ENCODE results near the gene ETV5.
A peak's percentile ranks its signal among the peaks of the same experiment; 100 is the strongest.

ETV5 gene

DNA sequence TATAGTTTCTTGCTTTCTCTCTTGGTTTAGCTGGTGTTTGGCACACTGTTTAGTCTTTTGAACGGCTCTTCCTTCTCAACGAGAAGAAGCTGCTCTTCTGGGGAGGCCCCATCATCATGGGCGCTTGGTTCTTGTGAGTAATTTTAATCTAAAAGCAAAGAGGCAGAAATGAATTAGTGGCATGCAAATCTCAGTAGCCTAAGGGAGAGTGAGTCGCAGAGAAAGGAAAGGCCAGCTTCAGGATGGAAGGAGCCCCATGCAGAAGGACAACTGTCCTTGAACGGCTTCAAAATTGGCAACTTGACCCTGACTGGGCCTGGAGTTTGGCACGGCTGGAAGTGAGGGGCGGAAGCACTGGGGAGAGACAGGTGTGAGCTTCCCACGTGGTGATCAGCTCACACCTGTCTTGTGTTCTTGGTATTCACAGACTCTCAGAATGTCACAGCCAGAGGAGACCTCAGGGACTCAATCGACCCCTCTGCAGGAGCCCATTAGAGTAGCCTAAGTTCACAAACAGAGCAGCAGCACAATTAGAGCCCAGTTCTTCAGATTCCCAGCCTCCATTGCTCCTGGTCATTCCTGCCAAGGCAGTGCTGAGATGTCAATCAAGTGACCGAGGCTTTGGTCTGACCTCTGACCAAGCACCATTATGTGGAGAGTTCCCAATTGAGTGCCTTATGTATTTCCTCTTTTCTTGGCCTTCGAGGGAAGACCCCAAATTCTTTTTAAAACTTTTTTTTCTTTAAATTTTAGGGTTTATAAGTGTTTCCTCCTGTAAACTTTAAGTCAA, 41.3 kb upstream of the ETV5 start:
- ATAC-seq: no peak
- TF ChIP-seq TCF4 (CRISPR knock-in tag; IDR thresholded peaks at IDR 0.05; ENCODE audit: borderline replicate concordance) (no peak), CREB5 (CRISPR knock-in tag; IDR thresholded peaks at IDR 0.05; ENCODE audit: low read depth) (no peak), CSDC2 (CRISPR knock-in tag; IDR thresholded peaks at IDR 0.05) (no peak), ZNF8 (CRISPR knock-in tag; IDR thresholded peaks at IDR 0.05) (no peak), SNAI2 (CRISPR knock-in tag; IDR thresholded peaks at IDR 0.05) (no peak), ESRRG (CRISPR knock-in tag; IDR thresholded peaks at IDR 0.05) (no peak), ZNF70 (CRISPR knock-in tag; IDR thresholded peaks at IDR 0.05) (no peak), ZFP30 (CRISPR knock-in tag; IDR thresholded peaks at IDR 0.05) (no peak), ARNTL (CRISPR knock-in tag; IDR thresholded peaks at IDR 0.05; ENCODE audit: borderline replicate concordance, low read depth) (no peak), RARB (CRISPR knock-in tag; IDR thresholded peaks at IDR 0.05) (no peak)

DNA sequence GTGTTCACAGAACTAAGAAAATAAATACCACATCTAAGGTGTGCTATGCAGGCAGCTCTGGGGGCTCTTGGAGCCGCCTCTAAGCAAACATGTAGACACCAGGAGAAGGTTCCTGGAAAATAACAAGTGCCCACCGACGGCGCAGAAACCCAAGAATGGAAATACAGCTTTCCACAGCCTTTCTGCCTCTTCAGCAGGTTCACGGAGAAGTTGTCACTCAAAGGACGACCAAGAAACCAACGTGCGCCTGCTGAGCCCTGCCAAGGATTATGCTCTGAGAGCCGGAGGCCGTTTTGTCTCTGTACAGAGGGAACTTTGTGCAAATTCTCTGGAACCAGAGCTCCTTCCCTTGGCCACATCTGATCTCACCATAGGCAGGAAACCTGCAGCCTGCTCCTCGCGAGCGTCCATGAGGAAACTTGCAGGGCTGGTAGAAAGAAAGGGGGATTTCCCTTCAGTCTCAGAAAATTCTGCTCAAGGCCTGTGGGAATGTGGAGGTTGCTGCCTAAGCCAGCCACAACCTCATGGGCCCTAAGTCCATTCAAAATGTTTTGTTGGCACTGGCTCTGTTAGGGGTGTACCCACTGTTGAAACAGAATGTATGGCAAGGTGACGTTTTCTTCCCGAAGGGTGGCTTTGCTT, 40.6 kb upstream of the ETV5 start:
- no peak for ATAC-seq
- TF ChIP-seq OSR1 (CRISPR knock-in tag; IDR thresholded peaks at IDR 0.05): no peak
- no peak for TF ChIP-seq TCF4 (CRISPR knock-in tag; IDR thresholded peaks at IDR 0.05; ENCODE audit: borderline replicate concordance)
- no peak for TF ChIP-seq ZFP30 (CRISPR knock-in tag; IDR thresholded peaks at IDR 0.05)
- no peak for TF ChIP-seq PPARA (CRISPR knock-in tag; IDR thresholded peaks at IDR 0.05; ENCODE audit: borderline replicate concordance)
- no peak for TF ChIP-seq ARNTL (CRISPR knock-in tag; IDR thresholded peaks at IDR 0.05; ENCODE audit: borderline replicate concordance, low read depth)
- TF ChIP-seq ZC3H10 (CRISPR knock-in tag; IDR thresholded peaks at IDR 0.05): no peak
- no peak for TF ChIP-seq RARB (CRISPR knock-in tag; IDR thresholded peaks at IDR 0.05)
- no peak for TF ChIP-seq ZNF70 (CRISPR knock-in tag; IDR thresholded peaks at IDR 0.05)

DNA sequence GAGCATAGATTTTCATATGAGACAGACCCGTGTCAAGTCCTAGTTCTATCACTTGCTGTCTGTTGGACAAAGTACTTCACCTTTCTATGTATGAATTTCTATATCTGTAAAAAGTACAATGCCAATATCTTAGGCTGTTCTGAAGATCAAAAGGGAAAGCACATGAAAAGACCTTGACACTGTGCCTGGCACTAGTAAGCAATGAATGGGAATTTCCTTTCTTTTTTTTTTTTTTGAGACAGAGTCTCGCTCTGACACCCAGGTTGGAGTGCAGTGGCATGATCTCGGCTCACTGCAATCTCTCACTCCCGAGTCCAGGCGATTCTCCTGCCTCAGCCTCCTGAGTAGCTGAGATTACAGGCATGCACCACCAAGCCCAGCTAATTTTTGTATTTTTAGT, 35.4 kb upstream of the ETV5 start:
- TF ChIP-seq SNAI2 (CRISPR knock-in tag; IDR thresholded peaks at IDR 0.05): no peak
- no peak for TF ChIP-seq CSDC2 (CRISPR knock-in tag; IDR thresholded peaks at IDR 0.05)
- TF ChIP-seq ESRRG (CRISPR knock-in tag; IDR thresholded peaks at IDR 0.05): no peak
- no peak for TF ChIP-seq TCF4 (CRISPR knock-in tag; IDR thresholded peaks at IDR 0.05; ENCODE audit: borderline replicate concordance)
- no peak for TF ChIP-seq GLIS3 (CRISPR knock-in tag; IDR thresholded peaks at IDR 0.05)
- no peak for TF ChIP-seq CREB5 (CRISPR knock-in tag; IDR thresholded peaks at IDR 0.05; ENCODE audit: low read depth)
- no peak for ATAC-seq

- ATAC-seq: no peak; the same call in 2 of the 3 replicates
- TF ChIP-seq TSHZ2 (CRISPR knock-in tag; IDR thresholded peaks at IDR 0.05) (0 out of 2 replicates have a peak, but pooled peaks have one; percentile 43), ZNF565 (CRISPR knock-in tag; conservative IDR thresholded peaks at IDR 0.05; ENCODE audit: low read depth) (no peak)
Observed at GRCh38 chr3:186143250-186143649, 34.4 kb upstream of the ETV5 start.

GRCh38 chr3:186142393-186142932, 33.6 kb upstream of the ETV5 start:
- TF ChIP-seq TOX (CRISPR knock-in tag; IDR thresholded peaks at IDR 0.05; ENCODE audit: borderline replicate concordance) (no peak), CSRNP3 (CRISPR knock-in tag; IDR thresholded peaks at IDR 0.05) (no peak), BACH2 (CRISPR knock-in tag; IDR thresholded peaks at IDR 0.05; ENCODE audit: borderline replicate concordance) (no peak), RARB (CRISPR knock-in tag; IDR thresholded peaks at IDR 0.05) (no peak), ZNF565 (CRISPR knock-in tag; conservative IDR thresholded peaks at IDR 0.05; ENCODE audit: low read depth) (no peak), ESRRG (CRISPR knock-in tag; IDR thresholded peaks at IDR 0.05) (no peak), PPARA (CRISPR knock-in tag; IDR thresholded peaks at IDR 0.05; ENCODE audit: borderline replicate concordance) (no peak), ZNF70 (CRISPR knock-in tag; IDR thresholded peaks at IDR 0.05) (no peak), ZFP3 (CRISPR knock-in tag; IDR thresholded peaks at IDR 0.05) (no peak), CSDC2 (CRISPR knock-in tag; IDR thresholded peaks at IDR 0.05) (no peak), SNAI2 (CRISPR knock-in tag; IDR thresholded peaks at IDR 0.05) (no peak), PATZ1 (CRISPR knock-in tag; IDR thresholded peaks at IDR 0.05; ENCODE audit: borderline replicate concordance) (no peak)
- no peak for ATAC-seq
